Adrenal gland (tissue), 12 donors: Measurements from ENCODE around the gene THSD7A. TPM values are rescaled to one million over a fixed set of nuclear protein-coding genes. Genes with fewer than 3 reads are reported as not detected.

Experiments used
- DNase-seq, 7 donors: peaks; one replicate each; pipeline ENCODE4 v3.0.0-alpha.2; 2019 to 2020
- H3K27ac ChIP-seq, 5 donors: fragments of 200-600 bp; sonication (generic) in 4 of 5; 1 replicate in 3 of 5; 2 replicates in 2 of 5; pipeline versions ENCODE4 v1.5.1 to v1.8.0; 2016 to 2020; ENCODE audit warnings: mild to moderate bottlenecking in 1 of 5
- H3K27me3 ChIP-seq: fragments of 200-600 bp; 2 replicates; pipeline ENCODE4 v1.8.0; 2021
- H3K36me3 ChIP-seq, 2 donors: fragments of 200-600 bp; replicated peaks in 1 of 2; 1 replicate in 1 of 2; 2 replicates in 1 of 2; pipeline versions ENCODE4 v1.5.1 to v1.8.0; 2018 to 2022
- H3K4me1 ChIP-seq, 2 donors: fragments of 200-600 bp; replicated peaks in 1 of 2; 1 replicate in 1 of 2; 2 replicates in 1 of 2; pipeline versions ENCODE4 v1.5.1 to v1.8.0; 2018 to 2021
- H3K4me3 ChIP-seq, 4 donors: fragments of 200-600 bp; sonication (generic) in 3 of 4; one replicate each; pipeline ENCODE4 v1.5.1; 2016 to 2018
- H3K9me3 ChIP-seq, 3 donors: fragments of 200-600 bp; sonication (generic) in 1 of 3; replicated peaks in 1 of 3; 1 replicate in 2 of 3; 2 replicates in 1 of 3; pipeline versions ENCODE4 v1.5.1 to v1.8.0; 2016 to 2021
- POLR2A ChIP-seq, 2 donors: fragments of 450-650 bp; IDR thresholded peaks; one replicate each; pipeline ENCODE4 v1.6.1; 2017; ENCODE audit warnings: antibody characterized with exemption in 2 of 2, mild to moderate bottlenecking in 2 of 2, moderate library complexity in 1 of 2
- WGBS, 4 donors: extraction: QIAGEN DNeasy Blood & Tissue Kit in 2 of 4; methylation state at CpG; one replicate each; pipeline versions ENCODE4 v1.1.5 to v1.1.7; 2013 to 2017; 5-methylcytosine and 5-hydroxymethylcytosine counted together
- intact Hi-C, 2 donors: fragments of 100-400 bp; cut with DNase I; formaldehyde crosslinking; loops; one replicate each; pipeline versions ENCODE4 v1.14.1 to v1.15.0; 2022 to 2023
- polyA plus RNA-seq, 3 donors: library from polyadenylated mRNA; stranded (reverse); fragments of 200-250 nt in 2 of 3; fragments of 350-450 nt in 1 of 3; fragmentation: Illumina TruSeq in 1 of 3; extraction: RNeasy Lipid Tissue Mini Kit (QIAGEN cat#74804) in 1 of 3; gene quantifications; one replicate each; pipeline ENCODE4 v1.2.3, GENCODE V29; 2013 to 2014
- total RNA-seq, 9 donors: library from RNA; depleted of rRNA in 4 of 9; stranded (reverse); fragments of >200 nt in 4 of 9; fragments of 120-200 nt in 1 of 9; fragmentation: NEBNext Ultra II Directional in 1 of 9; extraction: Animal tissue kit (Norgen Biotek cat#: 25700) in 1 of 9; gene quantifications; one replicate each; pipeline versions ENCODE4 v1.1.0 to v1.2.4, GENCODE V29; 2013 to 2023
- TF ChIP-seq, protein P1 (sequence below), 6 experiments: fragments of 450-650 bp in 4 of 6; fragments of 200-600 bp in 2 of 6; sonication (generic) in 1 of 6; IDR thresholded peaks; 1 replicate in 5 of 6; 2 replicates in 1 of 6; pipeline versions ENCODE4 v1.5.1 to v1.8.0; 2016 to 2021; ENCODE audit warnings: antibody characterized with exemption in 6 of 6, mild to moderate bottlenecking in 2 of 6, moderate library complexity in 1 of 6
- donor health status: healthy with polysubstance abuse.
- donor health status: Bipolar disorder and iron deficiency.
- donor health status: DM: yes; HTN: yes; CAD: no.
- donor health status: DM: no; HTN: no; CAD: no.
- donor health status: DM: no; HTN: no; CAD: no.
- donor health status: DM: yes; HTN: yes; CAD: no.

THSD7A gene
- total and polyA plus RNA-seq, 12 donors = 0.74 to 18.4 (median 4.8) TPM

- Histone ChIP-seq H3K27ac (no peak overlapping the region), H3K36me3 (no peaks in the 10 kb centered on the region), H3K4me3 (no peak overlapping the region), H3K27me3 (no peaks in the 10 kb centered on the region), H3K9me3 (no peaks in the 10 kb centered on the region), H3K4me1 (peaks cover 0 to 21% of the 10 kb centered on the region in 2 donors)
- intact Hi-C loops = no loop called here
- WGBS, 4 donors = 91 to 99% (median 96%) methylated on average over 6 of the region's 6 CpGs
- no peak for DNase-seq
- no peak for TF ChIP-seq POLR2A (IDR thresholded peaks at IDR 0.05)
- TF ChIP-seq, protein P1, sequence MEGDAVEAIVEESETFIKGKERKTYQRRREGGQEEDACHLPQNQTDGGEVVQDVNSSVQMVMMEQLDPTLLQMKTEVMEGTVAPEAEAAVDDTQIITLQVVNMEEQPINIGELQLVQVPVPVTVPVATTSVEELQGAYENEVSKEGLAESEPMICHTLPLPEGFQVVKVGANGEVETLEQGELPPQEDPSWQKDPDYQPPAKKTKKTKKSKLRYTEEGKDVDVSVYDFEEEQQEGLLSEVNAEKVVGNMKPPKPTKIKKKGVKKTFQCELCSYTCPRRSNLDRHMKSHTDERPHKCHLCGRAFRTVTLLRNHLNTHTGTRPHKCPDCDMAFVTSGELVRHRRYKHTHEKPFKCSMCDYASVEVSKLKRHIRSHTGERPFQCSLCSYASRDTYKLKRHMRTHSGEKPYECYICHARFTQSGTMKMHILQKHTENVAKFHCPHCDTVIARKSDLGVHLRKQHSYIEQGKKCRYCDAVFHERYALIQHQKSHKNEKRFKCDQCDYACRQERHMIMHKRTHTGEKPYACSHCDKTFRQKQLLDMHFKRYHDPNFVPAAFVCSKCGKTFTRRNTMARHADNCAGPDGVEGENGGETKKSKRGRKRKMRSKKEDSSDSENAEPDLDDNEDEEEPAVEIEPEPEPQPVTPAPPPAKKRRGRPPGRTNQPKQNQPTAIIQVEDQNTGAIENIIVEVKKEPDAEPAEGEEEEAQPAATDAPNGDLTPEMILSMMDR (IDR thresholded peaks at IDR 0.05) = no peak
These were observed 370.1 kb downstream of the THSD7A start for GRCh38 chr7:11461946-11462345.

DNA sequence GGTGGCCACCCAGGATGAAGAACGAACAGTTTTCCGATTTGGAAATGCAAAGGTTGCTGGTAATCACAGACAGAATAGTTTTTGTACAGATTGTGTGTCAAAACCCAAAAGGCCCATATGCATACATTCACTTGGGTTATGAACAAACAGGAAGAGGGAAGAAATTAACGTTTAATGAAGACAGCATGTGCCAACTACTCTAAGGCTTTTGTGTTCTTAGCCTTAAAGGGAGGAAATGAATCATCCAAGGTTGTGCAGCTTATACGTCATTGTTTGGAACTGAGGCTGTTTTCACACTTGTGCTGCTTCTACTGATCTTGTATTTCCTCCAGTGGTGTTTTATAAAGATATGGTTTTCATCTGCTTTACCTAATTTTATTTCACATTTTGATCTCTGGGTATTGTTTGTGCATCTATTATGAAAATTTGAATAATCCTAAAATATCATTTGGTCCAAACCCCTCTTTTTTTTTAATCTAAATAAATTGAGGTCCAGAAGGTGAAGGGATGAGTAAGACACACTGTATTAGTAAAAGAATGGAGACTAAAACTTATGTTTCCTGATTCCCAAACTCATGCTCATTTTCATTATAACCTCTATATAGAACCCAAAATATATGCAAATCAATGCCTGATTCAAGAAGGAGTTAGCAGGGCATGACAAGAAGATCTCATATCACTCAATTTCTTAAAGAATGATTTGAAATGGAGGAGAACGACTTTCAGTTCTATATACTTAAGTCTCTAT, 373.1 kb downstream of the THSD7A start:
- H3K4me3 ChIP-seq = no peak overlapping the region
- no peaks in the 10 kb centered on the region for H3K27me3 ChIP-seq
- H3K4me1 ChIP-seq = peaks cover 0 to 21% of the 10 kb centered on the region in 2 donors
- no peaks in the 10 kb centered on the region for H3K9me3 ChIP-seq
- peak in 4 of 7 donors; percentile 19 to 42 (median 29) for DNase-seq
- intact Hi-C loops = no loop called here
- no peak for TF ChIP-seq POLR2A (IDR thresholded peaks at IDR 0.05)
- TF ChIP-seq, protein P1 (IDR thresholded peaks at IDR 0.05) = no peak
- no peak overlapping the region for H3K27ac ChIP-seq
- 41 to 53% (median 49%) methylated on average over 5 of the region's 5 CpGs for WGBS, 4 donors
- no peaks in the 10 kb centered on the region for H3K36me3 ChIP-seq

DNA sequence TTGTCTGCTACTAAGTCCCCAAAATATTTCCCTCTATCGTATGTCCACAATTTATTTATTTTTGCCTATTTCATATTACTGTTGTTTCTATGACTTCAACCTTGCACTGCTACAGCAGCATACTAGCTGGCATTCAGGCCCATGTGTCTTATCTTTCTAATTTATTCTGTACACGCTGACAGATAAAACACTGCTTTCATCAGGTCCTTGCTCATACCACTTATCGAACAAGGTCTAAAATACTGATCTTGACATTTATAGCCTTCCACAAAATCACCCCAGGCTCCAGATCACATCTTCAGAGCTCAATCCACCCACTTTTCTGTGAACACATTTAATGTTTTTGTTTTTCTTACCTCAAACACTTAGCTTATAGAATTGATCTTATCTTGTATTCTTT, 374.6 kb downstream of the THSD7A start:
- peaks cover 0 to 21% of the 10 kb centered on the region in 2 donors for H3K4me1 ChIP-seq
- TF ChIP-seq, protein P1 (IDR thresholded peaks at IDR 0.05) = no peak
- TF ChIP-seq POLR2A (IDR thresholded peaks at IDR 0.05) = no peak
- no peaks in the 10 kb centered on the region for H3K9me3 ChIP-seq
- peak in 2 of 7 donors; percentile 22 to 30 for DNase-seq
- WGBS, 4 donors = 32 to 49% (median 42%) methylated on average over 3 of the region's 3 CpGs
- intact Hi-C loops = no loop called here
- H3K36me3 ChIP-seq = no peaks in the 10 kb centered on the region
- H3K4me3 ChIP-seq = no peak overlapping the region
- no peak overlapping the region for H3K27ac ChIP-seq
- H3K27me3 ChIP-seq = no peaks in the 10 kb centered on the region

GRCh38 chr7:11456574-11456973, 375.4 kb downstream of the THSD7A start:
- H3K9me3 ChIP-seq = no peaks in the 10 kb centered on the region
- intact Hi-C loops = no loop called here
- H3K27ac ChIP-seq = no peak overlapping the region
- TF ChIP-seq POLR2A (IDR thresholded peaks at IDR 0.05) = no peak
- TF ChIP-seq, protein P1 (IDR thresholded peaks at IDR 0.05) = no peak
- peaks cover 0 to 21% of the 10 kb centered on the region in 2 donors for H3K4me1 ChIP-seq
- no peaks in the 10 kb centered on the region for H3K36me3 ChIP-seq
- DNase-seq = no peak
- H3K27me3 ChIP-seq = no peaks in the 10 kb centered on the region
- 93 to 100% (median 96%) methylated on average over 1 of the region's 1 CpG for WGBS, 4 donors
- no peak overlapping the region for H3K4me3 ChIP-seq
